ENCODE results near the gene ZC3H14.

GRCh38 chr14:88604212-88604611, 41.4 kb downstream of the ZC3H14 start:
- no peak for TF ChIP-seq CTCF (IDR thresholded peaks at IDR 0.05; ENCODE audit: borderline replicate concordance, extremely low read depth, low read length, poor library complexity, severe bottlenecking)
- TF ChIP-seq EZH2 (IDR thresholded peaks at IDR 0.05; ENCODE audit: borderline replicate concordance, low read depth, low read length, severe bottlenecking), result no peak

Measured in DND-41 (cell line).